GM21619 (cell line): ENCODE results near the gene MYH15.
A peak's percentile ranks its signal among the peaks of the same experiment; 100 is the strongest.

ENCODE experiments used
- ATAC-seq: cut with Tn5 transposase; IDR thresholded peaks from one replicate; pipeline ENCODE4 v1.9.1; 2021; ENCODE audit not compliant: unreplicated experiment

Gene MYH15

GRCh38 chr3:108473711-108474110, 36.7 kb downstream of the MYH15 start:
- ATAC-seq, result no peak

- ATAC-seq, result no peak
These were observed 38.3 kb downstream of the MYH15 start for GRCh38 chr3:108472001-108472591.

GRCh38 chr3:108471426-108471825, 39.0 kb downstream of the MYH15 start:
- no peak for ATAC-seq

GRCh38 chr3:108469126-108469525, 41.3 kb downstream of the MYH15 start:
- no peak for ATAC-seq

- ATAC-seq, result no peak
These were observed 41.8 kb downstream of the MYH15 start for GRCh38 chr3:108468577-108468976.

GRCh38 chr3:108462899-108463298, 47.5 kb downstream of the MYH15 start:
- ATAC-seq, result no peak

- peak; percentile 78 for ATAC-seq
These were observed 48.7 kb downstream of the MYH15 start for GRCh38 chr3:108461661-108462111.

- no peak for ATAC-seq
These were observed 51.2 kb downstream of the MYH15 start for GRCh38 chr3:108459225-108459624.

GRCh38 chr3:108455212-108455705, 55.1 kb downstream of the MYH15 start:
- ATAC-seq, result no peak

- no peak for ATAC-seq
These were observed 56.8 kb downstream of the MYH15 start for GRCh38 chr3:108453565-108453964.

GRCh38 chr3:108450444-108450843, 60.0 kb downstream of the MYH15 start:
- no peak for ATAC-seq

GRCh38 chr3:108448593-108448992, 61.8 kb downstream of the MYH15 start:
- no peak for ATAC-seq

- ATAC-seq, result no peak
These were observed 63.1 kb downstream of the MYH15 start for GRCh38 chr3:108447096-108447847.

GRCh38 chr3:108442281-108442680, 68.1 kb downstream of the MYH15 start:
- no peak for ATAC-seq

GRCh38 chr3:108441518-108441917, 68.9 kb downstream of the MYH15 start:
- no peak for ATAC-seq

- ATAC-seq, result no peak
These were observed 69.3 kb downstream of the MYH15 start for GRCh38 chr3:108441071-108441507.

- ATAC-seq, result no peak
These were observed 71.9 kb downstream of the MYH15 start for GRCh38 chr3:108438542-108438941.

GRCh38 chr3:108437439-108437838, 73.0 kb downstream of the MYH15 start:
- ATAC-seq, result no peak

- no peak for ATAC-seq
These were observed 76.5 kb downstream of the MYH15 start for GRCh38 chr3:108433928-108434327.

- no peak for ATAC-seq
These were observed 78.0 kb downstream of the MYH15 start for GRCh38 chr3:108432431-108432830.

GRCh38 chr3:108430540-108430939, 79.9 kb downstream of the MYH15 start:
- no peak for ATAC-seq

GRCh38 chr3:108428586-108428985, 81.8 kb downstream of the MYH15 start:
- no peak for ATAC-seq
